OCI-LY7 (cell line): ENCODE measurements around the gene EXT2. TPM values are rescaled to one million over a fixed set of nuclear protein-coding genes. Genes with fewer than 3 reads are reported as not detected.

Experiments used
- BruUV-seq: library from RNA; stranded (reverse); fragments of 400-500 nt; replicated peaks from 2 replicates; lab custom pipeline; 2021; lab: Mats Ljungman, UMichigan
- CTCF ChIA-PET: fragments of 300-600 bp; sonication (Branson Sonifier 250); formaldehyde crosslinking; loops from one replicate; lab custom pipeline; 2022; ENCODE audit warnings: antibody characterized with exemption; ENCODE audit not compliant: unreplicated experiment; lab: Charles Lee
- POLR2A ChIA-PET: fragments of 300-600 bp; sonication (Branson Sonifier 250); formaldehyde crosslinking; loops from one replicate; lab custom pipeline; 2022; ENCODE audit warnings: antibody characterized with exemption; lab: Charles Lee
- DNase-seq: peaks from one replicate; pipeline ENCODE4 v3.0.0-alpha.2; 2015; ENCODE audit warnings: low spot score
- H2AFZ ChIP-seq: fragments of 200-600 bp; sonication (generic), shearing (Covaris generic); 2 replicates; pipeline ENCODE4 v1.6.1; 2014; ENCODE audit warnings: mild to moderate bottlenecking, antibody characterized with exemption, low read length, moderate library complexity
- H3K27ac ChIP-seq: fragments of 200-600 bp; sonication (generic); 2 replicates; pipeline ENCODE4 v1.5.1; 2014; ENCODE audit warnings: mixed run types, low read depth, mild to moderate bottlenecking, moderate library complexity, low read length, inconsistent platforms; ENCODE audit not compliant: poor library complexity, severe bottlenecking
- H3K36me3 ChIP-seq: fragments of 200-600 bp; sonication (generic); 2 replicates; pipeline ENCODE4 v1.6.1; 2014; ENCODE audit warnings: mild to moderate bottlenecking, antibody characterized with exemption, low read length, moderate library complexity, mixed read lengths; ENCODE audit not compliant: insufficient read depth
- H3K4me1 ChIP-seq: fragments of 200-600 bp; sonication (generic); 2 replicates; pipeline ENCODE4 v1.5.1; 2014; ENCODE audit warnings: mild to moderate bottlenecking, low read length; ENCODE audit not compliant: insufficient read depth, poor library complexity, severe bottlenecking
- H3K4me2 ChIP-seq: fragments of 200-600 bp; sonication (generic); 2 replicates; pipeline ENCODE4 v1.6.1; 2014; ENCODE audit warnings: mild to moderate bottlenecking, low read length
- H3K4me3 ChIP-seq: fragments of 200-600 bp; sonication (generic); 2 replicates; pipeline ENCODE4 v1.5.1; 2014; ENCODE audit warnings: mild to moderate bottlenecking, low read depth, low read length; ENCODE audit not compliant: poor library complexity, severe bottlenecking
- H3K79me2 ChIP-seq: fragments of 200-600 bp; sonication (generic); 2 replicates; pipeline ENCODE4 v1.6.1; 2016; ENCODE audit warnings: low read depth, mild to moderate bottlenecking, low read length, moderate library complexity, mixed read lengths; ENCODE audit not compliant: insufficient read depth
- H3K9me2 ChIP-seq: fragments of 200-600 bp; sonication (generic); 2 replicates; pipeline ENCODE4 v1.6.1; 2016; ENCODE audit warnings: mild to moderate bottlenecking, low read length, mixed read lengths; ENCODE audit not compliant: insufficient read depth
- H3K9me3 ChIP-seq: fragments of 200-600 bp; sonication (generic); 2 replicates; pipeline ENCODE4 v1.6.1; 2014; ENCODE audit warnings: mild to moderate bottlenecking, mixed run types, low read length, mixed read lengths
- H4K20me1 ChIP-seq: fragments of 200-600 bp; sonication (generic); 2 replicates; pipeline ENCODE4 v1.6.1; 2014; ENCODE audit warnings: mild to moderate bottlenecking, antibody characterized with exemption, low read length, moderate library complexity, mixed read lengths; ENCODE audit not compliant: insufficient read depth
- CTCF ChIP-seq: fragments of 200-600 bp; sonication (generic); conservative IDR thresholded peaks from 2 replicates; pipeline ENCODE4 v1.5.1; 2014; ENCODE audit warnings: mild to moderate bottlenecking, antibody characterized with exemption, low read length, moderate library complexity, mixed read lengths
- EZH2phosphoT487 ChIP-seq: fragments of 200-600 bp; sonication (generic); IDR thresholded peaks from 2 replicates; pipeline ENCODE4 v1.6.1; 2018; ENCODE audit warnings: low read depth, borderline replicate concordance, mild to moderate bottlenecking, mixed run types, antibody characterized with exemption, low read length, moderate library complexity, mixed read lengths
- intact Hi-C: fragments of 100-400 bp; cut with micrococcal nuclease; formaldehyde crosslinking; loops from one replicate; pipeline ENCODE4 v1.10.0; 2022; ENCODE audit not compliant: unreplicated experiment
- total RNA-seq, 2 experiments: library from RNA; depleted of rRNA in 1 of 2; stranded (reverse); fragments of >200 nt in 1 of 2; shearing (Covaris generic) in 1 of 2; gene quantifications; 2 replicates each; pipeline ENCODE4 v1.2.3, GENCODE V29; 2014 to 2022

The EXT2 gene
- total RNA-seq, 2 experiments from 2014 or later = 22.3 to 31.8 TPM

GRCh38 chr11:44217432-44217831 lies 122.0 kb downstream of the EXT2 start:
- H3K4me1 ChIP-seq = no peaks in the 10 kb centered on the region
- H3K36me3 ChIP-seq = no peaks in the 10 kb centered on the region
- H4K20me1 ChIP-seq = no peaks in the 10 kb centered on the region
- DNase-seq = no peak
- 0 out of 2 replicates have a peak, but pooled peaks cover 2% of the 10 kb centered on the region for H3K9me3 ChIP-seq
- ChIA-PET CTCF (no interaction called here), POLR2A (no interaction called here)
- H3K79me2 ChIP-seq = no peaks in the 10 kb centered on the region
- no peak overlapping the region for H3K4me2 ChIP-seq
- intact Hi-C loops = no loop called here
- H3K9me2 ChIP-seq = no peaks in the 10 kb centered on the region
- no peak overlapping the region for H3K27ac ChIP-seq
- TF ChIP-seq CTCF (no peak), EZH2phosphoT487 (no peak)
- H2AFZ ChIP-seq = no peak overlapping the region
- H3K4me3 ChIP-seq = no peak overlapping the region
- BruUV-seq = no TSS peak

DNA sequence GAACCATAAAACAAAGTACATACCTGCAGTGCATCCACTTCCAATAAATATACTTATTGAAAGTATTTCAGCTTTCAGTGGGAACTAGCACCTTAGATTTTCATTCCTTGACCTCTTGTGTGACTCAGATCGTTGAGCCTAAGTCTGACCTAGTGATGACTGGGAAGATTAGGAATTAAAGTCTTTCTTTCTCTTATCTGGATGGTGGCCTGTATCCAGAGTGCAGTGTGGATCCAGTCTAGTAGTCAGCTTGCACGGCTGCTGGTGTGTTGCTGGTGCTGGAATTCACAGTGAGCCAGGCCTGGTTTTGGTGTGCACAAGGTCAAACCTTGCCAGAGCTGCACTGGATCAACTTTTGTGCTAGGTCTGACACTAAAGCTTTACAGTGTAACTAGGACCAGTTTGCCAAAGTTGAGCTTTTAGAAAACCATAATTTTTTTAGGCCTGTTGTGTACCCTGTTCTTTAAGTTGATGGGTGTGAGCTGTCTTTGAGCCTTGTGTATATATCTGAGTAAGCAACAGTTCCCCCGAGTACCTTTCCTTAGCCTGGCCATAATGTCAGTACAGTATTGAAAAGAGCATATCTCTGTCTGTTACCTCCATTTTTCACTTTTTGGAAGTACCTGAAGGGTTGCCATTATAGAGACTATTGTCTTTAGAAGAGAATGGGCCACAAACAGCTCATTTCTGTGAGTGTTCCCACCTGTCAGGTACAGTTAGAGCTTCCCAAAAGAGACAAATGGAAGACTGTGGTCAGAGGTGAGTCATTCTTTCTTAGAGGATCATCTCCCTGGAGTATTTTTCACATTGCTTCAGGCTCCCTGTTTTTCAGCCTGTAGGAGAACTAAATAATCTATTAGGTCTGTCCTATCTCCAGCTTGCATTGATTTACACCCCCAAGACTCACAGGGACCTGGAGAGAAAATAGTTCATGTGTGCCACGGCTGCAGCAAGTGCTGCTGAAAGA lies 124.6 kb downstream of the EXT2 start:
- no peaks in the 10 kb centered on the region for H3K9me2 ChIP-seq
- DNase-seq = no peak
- no peak for TF ChIP-seq CTCF
- no peak for TF ChIP-seq EZH2phosphoT487
- no peak overlapping the region for H3K4me3 ChIP-seq
- no peaks in the 10 kb centered on the region for H3K36me3 ChIP-seq
- no peaks in the 10 kb centered on the region for H4K20me1 ChIP-seq
- ChIA-PET POLR2A (interaction anchor here (0.6 to 1.0 kb wide), 2 partner anchors 12 to 50 kb away, joined by 3 read pairs; no protein-coding TSS in a partner anchor), CTCF (no interaction called here)
- H3K9me3 ChIP-seq = no peaks in the 10 kb centered on the region
- H3K27ac ChIP-seq = no peak overlapping the region
- no TSS peak for BruUV-seq
- H3K4me1 ChIP-seq = no peaks in the 10 kb centered on the region
- H2AFZ ChIP-seq = no peak overlapping the region
- H3K79me2 ChIP-seq = no peaks in the 10 kb centered on the region
- H3K4me2 ChIP-seq = no peak overlapping the region
- intact Hi-C loops = no loop called here

- H3K9me3 ChIP-seq = no peaks in the 10 kb centered on the region
- CTCF ChIA-PET = no interaction called here
- POLR2A ChIA-PET = no interaction called here
- TF ChIP-seq CTCF (no peak), EZH2phosphoT487 (no peak)
- no peaks in the 10 kb centered on the region for H3K4me1 ChIP-seq
- no peaks in the 10 kb centered on the region for H3K79me2 ChIP-seq
- no peak for DNase-seq
- H2AFZ ChIP-seq = no peak overlapping the region
- H3K36me3 ChIP-seq = no peaks in the 10 kb centered on the region
- BruUV-seq = no TSS peak
- no peak overlapping the region for H3K27ac ChIP-seq
- intact Hi-C loops = no loop called here
- no peaks in the 10 kb centered on the region for H3K9me2 ChIP-seq
- no peak overlapping the region for H3K4me2 ChIP-seq
- H4K20me1 ChIP-seq = no peaks in the 10 kb centered on the region
- H3K4me3 ChIP-seq = no peak overlapping the region
Observed at GRCh38 chr11:44221456-44221855, 126.0 kb downstream of the EXT2 start.
